Lung (tissue), 12 donors: ENCODE measurements around the gene DNASE1L2. TPM values are rescaled to one million over a fixed set of nuclear protein-coding genes. Genes with fewer than 3 reads are reported as not detected.

Source experiments
- ATAC-seq: fragments of 200-7000 bp; cut with Tn5 transposase; one replicate; pipeline ENCODE4 v1.9.1; 2020; ENCODE audit warnings: moderate number of reproducible peaks; ENCODE audit not compliant: insufficient read depth, low FRiP score
- DNase-seq, 3 donors: peaks; one replicate each; pipeline ENCODE4 v3.0.0-alpha.2; 2013 to 2017
- H3K27ac ChIP-seq, 2 donors: one replicate each; pipeline ENCODE4 v1.5.1; 2013; ENCODE audit warnings: mild to moderate bottlenecking in 2 of 2, moderate library complexity in 2 of 2, control low read depth in 1 of 2, inconsistent platforms in 1 of 2, low read depth in 1 of 2, low read length in 1 of 2
- H3K27me3 ChIP-seq, 3 donors: one replicate each; pipeline ENCODE4 v1.5.1; 2013; ENCODE audit warnings: low read length in 2 of 3; ENCODE audit not compliant: control insufficient read depth in 3 of 3, insufficient read depth in 3 of 3
- H3K36me3 ChIP-seq, 4 donors: one replicate each; pipeline ENCODE4 v1.5.1; 2013; ENCODE audit warnings: low read length in 4 of 4, mild to moderate bottlenecking in 1 of 4, moderate library complexity in 1 of 4; ENCODE audit not compliant: control insufficient read depth in 4 of 4, insufficient read depth in 4 of 4
- H3K4me1 ChIP-seq, 5 donors: one replicate each; pipeline ENCODE4 v1.5.1; 2013; ENCODE audit warnings: low read length in 5 of 5, mild to moderate bottlenecking in 2 of 5, moderate library complexity in 1 of 5; ENCODE audit not compliant: control insufficient read depth in 5 of 5, insufficient read depth in 5 of 5
- H3K4me3 ChIP-seq: one replicate; pipeline ENCODE4 v1.5.1; 2013; ENCODE audit warnings: mild to moderate bottlenecking, control low read depth, moderate library complexity
- H3K9ac ChIP-seq, 2 donors: one replicate each; pipeline ENCODE4 v1.5.1; 2013; ENCODE audit warnings: low read length in 2 of 2, control low read depth in 1 of 2; ENCODE audit not compliant: insufficient read depth in 1 of 2
- H3K9me3 ChIP-seq, 4 donors: one replicate each; pipeline ENCODE4 v1.5.1; 2013; ENCODE audit warnings: low read length in 3 of 4, mild to moderate bottlenecking in 1 of 4, moderate library complexity in 1 of 4; ENCODE audit not compliant: control insufficient read depth in 4 of 4, insufficient read depth in 3 of 4
- WGBS, 2 donors: extraction: QIAGEN DNeasy Blood & Tissue Kit; methylation state at CpG; one replicate each; pipeline ENCODE4 v1.1.7; 2013; 5-methylcytosine and 5-hydroxymethylcytosine counted together
- polyA plus RNA-seq, 2 donors: library from polyadenylated mRNA; stranded (reverse); fragments of 200-250 nt; gene quantifications; one replicate each; pipeline ENCODE4 v1.2.1, GENCODE V29; 2013
- total RNA-seq, 2 donors: library from RNA; depleted of rRNA in 1 of 2; stranded (reverse); fragments of >200 nt in 1 of 2; gene quantifications; one replicate each; pipeline ENCODE4 v1.2.1, GENCODE V29; 2014 to 2021
- TF ChIP-seq, protein P1 (sequence below): IDR thresholded peaks from 2 replicates; pipeline ENCODE4 v1.5.1; 2012; ENCODE audit warnings: mild to moderate bottlenecking; ENCODE audit errors: control extremely low read depth, extremely low read depth
- donor health status: control.
- donor health status: control.
- donor health status: Bipolar disorder and iron deficiency.
- donor health status: healthy.
- donor health status: DM: yes; HTN: yes; CAD: no.

Gene DNASE1L2
- total and polyA plus RNA-seq, 4 donors = 0.65 to 1.0 (median 0.70) TPM

DNA sequence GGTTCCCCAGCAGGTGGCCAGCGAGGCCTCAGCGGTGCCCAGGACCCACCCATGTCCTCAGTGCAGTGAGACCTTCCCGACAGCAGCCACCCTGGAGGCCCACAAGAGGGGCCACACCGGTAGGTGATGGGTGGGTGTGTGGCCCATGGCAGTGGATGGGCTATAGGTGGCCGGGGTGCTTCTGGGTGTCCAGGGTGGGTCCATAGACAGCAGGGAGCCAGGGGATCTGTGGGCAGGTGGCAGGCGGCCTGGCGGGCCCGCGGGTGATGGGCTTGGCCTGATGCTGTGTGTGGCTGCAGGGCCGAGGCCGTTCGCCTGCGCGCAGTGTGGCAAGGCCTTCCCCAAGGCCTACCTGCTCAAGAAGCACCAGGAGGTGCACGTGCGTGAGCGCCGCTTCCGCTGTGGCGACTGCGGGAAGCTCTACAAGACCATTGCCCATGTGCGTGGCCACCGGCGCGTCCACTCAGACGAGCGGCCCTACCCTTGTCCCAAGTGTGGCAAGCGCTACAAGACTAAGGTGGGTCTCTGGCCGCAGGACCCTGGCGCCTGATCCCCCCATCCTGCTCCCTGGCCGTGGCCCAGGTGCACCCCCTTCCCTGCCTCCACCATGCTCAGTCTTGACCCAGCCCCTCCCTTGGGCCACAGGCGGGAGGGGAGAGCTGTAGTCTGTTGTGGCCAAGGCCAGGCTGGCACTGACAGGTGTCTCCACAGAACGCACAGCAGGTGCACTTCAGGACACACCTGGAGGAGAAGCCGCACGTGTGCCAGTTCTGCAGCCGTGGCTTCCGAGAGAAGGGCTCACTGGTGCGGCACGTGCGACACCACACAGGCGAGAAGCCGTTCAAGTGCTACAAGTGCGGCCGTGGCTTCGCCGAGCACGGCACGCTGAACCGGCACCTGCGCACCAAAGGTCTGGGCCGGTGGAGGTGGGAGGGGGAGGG is 2.1 kb upstream of the DNASE1L2 start:
- TF ChIP-seq, protein P1, sequence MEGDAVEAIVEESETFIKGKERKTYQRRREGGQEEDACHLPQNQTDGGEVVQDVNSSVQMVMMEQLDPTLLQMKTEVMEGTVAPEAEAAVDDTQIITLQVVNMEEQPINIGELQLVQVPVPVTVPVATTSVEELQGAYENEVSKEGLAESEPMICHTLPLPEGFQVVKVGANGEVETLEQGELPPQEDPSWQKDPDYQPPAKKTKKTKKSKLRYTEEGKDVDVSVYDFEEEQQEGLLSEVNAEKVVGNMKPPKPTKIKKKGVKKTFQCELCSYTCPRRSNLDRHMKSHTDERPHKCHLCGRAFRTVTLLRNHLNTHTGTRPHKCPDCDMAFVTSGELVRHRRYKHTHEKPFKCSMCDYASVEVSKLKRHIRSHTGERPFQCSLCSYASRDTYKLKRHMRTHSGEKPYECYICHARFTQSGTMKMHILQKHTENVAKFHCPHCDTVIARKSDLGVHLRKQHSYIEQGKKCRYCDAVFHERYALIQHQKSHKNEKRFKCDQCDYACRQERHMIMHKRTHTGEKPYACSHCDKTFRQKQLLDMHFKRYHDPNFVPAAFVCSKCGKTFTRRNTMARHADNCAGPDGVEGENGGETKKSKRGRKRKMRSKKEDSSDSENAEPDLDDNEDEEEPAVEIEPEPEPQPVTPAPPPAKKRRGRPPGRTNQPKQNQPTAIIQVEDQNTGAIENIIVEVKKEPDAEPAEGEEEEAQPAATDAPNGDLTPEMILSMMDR = no peak
- H3K36me3 ChIP-seq = peaks cover 3 to 68% (median 26%) of the 10 kb centered on the region in 4 donors
- H3K27ac ChIP-seq = no peak overlapping the region
- ATAC-seq = no peak
- H3K4me1 ChIP-seq = peaks cover 0 to 13% (median 7%) of the 10 kb centered on the region in 5 donors
- DNase-seq = no peak
- H3K27me3 ChIP-seq = peaks cover 0 to 27% (median 4%) of the 10 kb centered on the region in 3 donors
- peaks cover 0 to 22% (median 0%) of the 10 kb centered on the region in 4 donors for H3K9me3 ChIP-seq
- no peak overlapping the region for H3K9ac ChIP-seq
- 96 to 97% methylated on average over 50 to 51 of the region's 51 CpGs for whole genome bisulfite sequencing, 2 donors
- no peak overlapping the region for H3K4me3 ChIP-seq

GRCh38 chr16:2234813-2235170 is 1.5 kb upstream of the DNASE1L2 start:
- H3K9me3 ChIP-seq = peaks cover 0 to 22% (median 0%) of the 10 kb centered on the region in 4 donors
- no peak for DNase-seq
- peaks cover 0 to 27% (median 4%) of the 10 kb centered on the region in 3 donors for H3K27me3 ChIP-seq
- H3K9ac ChIP-seq = no peak overlapping the region
- no peak overlapping the region for H3K4me3 ChIP-seq
- no peak overlapping the region for H3K27ac ChIP-seq
- ATAC-seq = no peak
- peaks cover 0 to 13% (median 7%) of the 10 kb centered on the region in 5 donors for H3K4me1 ChIP-seq
- peaks cover 0 to 67% (median 21%) of the 10 kb centered on the region in 4 donors for H3K36me3 ChIP-seq
- TF ChIP-seq, protein P1 = no peak
- 95 to 96% methylated on average over 18 of the region's 18 CpGs for WGBS, 2 donors

DNA sequence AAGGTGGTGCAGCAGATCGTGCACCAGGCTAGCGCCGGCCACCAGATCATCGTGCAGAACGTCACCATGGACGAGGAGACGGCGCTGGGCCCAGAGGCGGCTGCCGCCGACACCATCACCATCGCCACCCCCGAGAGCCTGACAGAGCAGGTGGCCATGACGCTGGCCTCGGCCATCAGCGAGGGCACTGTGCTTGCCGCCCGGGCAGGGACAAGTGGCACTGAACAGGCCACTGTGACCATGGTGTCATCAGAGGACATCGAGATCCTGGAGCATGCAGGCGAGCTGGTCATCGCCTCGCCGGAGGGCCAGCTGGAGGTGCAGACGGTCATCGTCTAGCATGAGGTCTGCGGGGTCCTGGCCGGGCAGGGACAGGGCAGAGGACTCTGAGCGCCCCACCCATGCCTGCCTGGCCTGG is 1.0 kb upstream of the DNASE1L2 start:
- 95 to 96% methylated on average over 28 of the region's 28 CpGs for WGBS, 2 donors
- peaks cover 0 to 64% (median 19%) of the 10 kb centered on the region in 4 donors for H3K36me3 ChIP-seq
- TF ChIP-seq, protein P1 = no peak
- no peak overlapping the region for H3K4me3 ChIP-seq
- ATAC-seq (no peak), DNase-seq (no peak)
- peaks cover 0 to 13% (median 7%) of the 10 kb centered on the region in 5 donors for H3K4me1 ChIP-seq
- H3K27me3 ChIP-seq = peaks cover 0 to 27% (median 4%) of the 10 kb centered on the region in 3 donors
- no peak overlapping the region for H3K27ac ChIP-seq
- peaks cover 0 to 22% (median 0%) of the 10 kb centered on the region in 4 donors for H3K9me3 ChIP-seq
- no peak overlapping the region for H3K9ac ChIP-seq
